Measurements from ENCODE around the gene ADSS1.

DNA sequence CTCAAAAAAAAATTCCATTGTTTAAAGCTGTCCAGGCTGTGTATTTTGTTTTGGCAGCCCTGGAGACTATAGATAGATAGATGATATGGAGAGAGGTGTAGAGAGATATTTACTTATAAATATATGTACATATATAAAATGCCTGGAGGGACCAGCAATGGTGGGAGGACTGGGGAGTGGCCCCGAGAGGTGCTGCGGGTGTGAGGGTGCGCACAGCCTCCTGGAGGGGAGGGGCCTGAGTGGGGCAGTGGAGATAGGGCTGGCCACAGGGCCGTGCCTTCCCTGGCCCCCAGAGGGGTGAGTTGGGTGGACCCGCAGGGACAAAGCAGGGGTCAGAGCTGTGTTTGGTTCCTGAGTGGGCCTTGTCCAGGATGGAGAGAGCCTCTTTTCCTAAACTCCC lies 6.5 kb downstream of the ADSS1 start:
- TF ChIP-seq, protein P1, sequence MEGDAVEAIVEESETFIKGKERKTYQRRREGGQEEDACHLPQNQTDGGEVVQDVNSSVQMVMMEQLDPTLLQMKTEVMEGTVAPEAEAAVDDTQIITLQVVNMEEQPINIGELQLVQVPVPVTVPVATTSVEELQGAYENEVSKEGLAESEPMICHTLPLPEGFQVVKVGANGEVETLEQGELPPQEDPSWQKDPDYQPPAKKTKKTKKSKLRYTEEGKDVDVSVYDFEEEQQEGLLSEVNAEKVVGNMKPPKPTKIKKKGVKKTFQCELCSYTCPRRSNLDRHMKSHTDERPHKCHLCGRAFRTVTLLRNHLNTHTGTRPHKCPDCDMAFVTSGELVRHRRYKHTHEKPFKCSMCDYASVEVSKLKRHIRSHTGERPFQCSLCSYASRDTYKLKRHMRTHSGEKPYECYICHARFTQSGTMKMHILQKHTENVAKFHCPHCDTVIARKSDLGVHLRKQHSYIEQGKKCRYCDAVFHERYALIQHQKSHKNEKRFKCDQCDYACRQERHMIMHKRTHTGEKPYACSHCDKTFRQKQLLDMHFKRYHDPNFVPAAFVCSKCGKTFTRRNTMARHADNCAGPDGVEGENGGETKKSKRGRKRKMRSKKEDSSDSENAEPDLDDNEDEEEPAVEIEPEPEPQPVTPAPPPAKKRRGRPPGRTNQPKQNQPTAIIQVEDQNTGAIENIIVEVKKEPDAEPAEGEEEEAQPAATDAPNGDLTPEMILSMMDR (IDR thresholded peaks at IDR 0.05; ENCODE audit: low read depth, low read length, poor library complexity, severe bottlenecking): no peak
- no peak for TF ChIP-seq EZH2phosphoT487 (IDR thresholded peaks at IDR 0.05; ENCODE audit: borderline replicate concordance, low read length)
